Measurements from ENCODE around the gene CAPN11. TPM values are rescaled to one million over a fixed set of nuclear protein-coding genes. Genes with fewer than 3 reads are reported as not detected.

Gene CAPN11
- 0.05 TPM in 1 of 5 replicates, not detected in the others for total RNA-seq (2022; extraction: Qiagen RNA extraction)

GRCh38 chr6:44158770-44159228 lies at the start of gene CAPN11:
Gene CAPN11, plus strand, starts transcription at chr6:44158820. Its CDS starts 29 bp downstream, at chr6:44158849.

GRCh38 chr6:44127186-44128019 lies 31.2 kb upstream of the CAPN11 start, which contains the start of the genes MRPL14 and TMEM63B:
Gene MRPL14, minus strand, starts transcription at chr6:44127452. Its CDS starts 10,841 bp downstream, at chr6:44116611.
Gene TMEM63B, plus strand, starts transcription at chr6:44127554. Its CDS starts 7,031 bp downstream, at chr6:44134585.

GRCh38 chr6:44216677-44217331 lies 58.2 kb downstream of the CAPN11 start, which contains the start of gene MYMX:
Gene MYMX, plus strand, starts transcription at chr6:44216926. Its CDS starts 546 bp downstream, at chr6:44217472.

GRCh38 chr6:44223319-44224028 lies 64.9 kb downstream of the CAPN11 start, which contains the start of gene SLC29A1:
Gene SLC29A1, plus strand, starts transcription at chr6:44223595. Its CDS starts 3,719 bp downstream, at chr6:44227314.

Other genes starting within 250 kb of the CAPN11 start
- 56.6 to 72.7 TPM (median 66.3 TPM) in 5 replicates for gene MRPL14, start 31.4 kb upstream of the CAPN11 start, total RNA-seq (2022; extraction: Qiagen RNA extraction)
- 11.7 to 16.2 TPM (median 14.1 TPM) in 5 replicates for gene TMEM63B, start 31.3 kb upstream of the CAPN11 start, total RNA-seq (2022; extraction: Qiagen RNA extraction)
- not detected in 5 replicates for gene MYMX, start 58.1 kb downstream of the CAPN11 start, total RNA-seq (2022; extraction: Qiagen RNA extraction)
- gene SLC29A1, start 64.8 kb downstream of the CAPN11 start, total RNA-seq (2022; extraction: Qiagen RNA extraction): 40.5 to 52.5 TPM (median 48.2 TPM) in 5 replicates
- 1,035 to 1,319 TPM (median 1,095 TPM) in 5 replicates for gene HSP90AB1, start 88.3 kb downstream of the CAPN11 start, total RNA-seq (2022; extraction: Qiagen RNA extraction)
- 55.0 to 66.9 TPM (median 65.8 TPM) in 5 replicates for gene SLC35B2, start 98.7 kb downstream of the CAPN11 start, total RNA-seq (2022; extraction: Qiagen RNA extraction)
- gene NFKBIE, start 106.7 kb downstream of the CAPN11 start, total RNA-seq (2022; extraction: Qiagen RNA extraction): 5.7 to 8.2 TPM (median 7.0 TPM) in 5 replicates
- 0.08 to 0.18 TPM (median 0.13 TPM) in 5 replicates for gene TMEM151B, start 111.6 kb downstream of the CAPN11 start, total RNA-seq (2022; extraction: Qiagen RNA extraction)
- 5.6 to 8.2 TPM (median 6.8 TPM) in 5 replicates for gene AARS2, start 154.5 kb downstream of the CAPN11 start, total RNA-seq (2022; extraction: Qiagen RNA extraction)
- gene SPATS1, start 183.8 kb downstream of the CAPN11 start, total RNA-seq (2022; extraction: Qiagen RNA extraction): not detected in 5 replicates
- gene CDC5L, start 228.9 kb downstream of the CAPN11 start, total RNA-seq (2022; extraction: Qiagen RNA extraction): 11.0 to 17.0 TPM (median 12.0 TPM) in 5 replicates